Spleen (tissue), 11 donors: ENCODE data around the gene PARD3B. TPM values are rescaled to one million over a fixed set of nuclear protein-coding genes. Genes with fewer than 3 reads are reported as not detected.

Experiments used
- DNase-seq: peaks from one replicate; pipeline ENCODE4 v3.0.0-alpha.2; 2020
- H3K27ac ChIP-seq, 8 donors: fragments of 200-600 bp; sonication (generic) in 7 of 8; 1 replicate in 4 of 8; 2 replicates in 4 of 8; pipeline versions ENCODE4 v1.5.0 to v1.8.0; 2016 to 2021; ENCODE audit warnings: inconsistent platforms in 4 of 8, mild to moderate bottlenecking in 4 of 8, moderate library complexity in 1 of 8
- H3K27me3 ChIP-seq, 7 donors: fragments of 200-600 bp; sonication (generic) in 6 of 7; replicated peaks in 1 of 7; 1 replicate in 4 of 7; 2 replicates in 3 of 7; pipeline versions ENCODE4 v1.5.0 to v1.8.0; 2016 to 2021; ENCODE audit warnings: inconsistent platforms in 3 of 7, mild to moderate bottlenecking in 1 of 7
- H3K36me3 ChIP-seq, 6 donors: fragments of 200-600 bp; sonication (generic) in 5 of 6; 1 replicate in 4 of 6; 2 replicates in 2 of 6; pipeline versions ENCODE4 v1.5.0 to v1.8.0; 2016 to 2021; ENCODE audit warnings: inconsistent platforms in 2 of 6
- H3K4me1 ChIP-seq, 6 donors: fragments of 200-600 bp; sonication (generic) in 5 of 6; 1 replicate in 3 of 6; 2 replicates in 3 of 6; pipeline versions ENCODE4 v1.5.0 to v1.8.0; 2016 to 2021; ENCODE audit warnings: inconsistent platforms in 3 of 6
- H3K4me3 ChIP-seq, 8 donors: fragments of 200-600 bp; sonication (generic) in 7 of 8; 1 replicate in 4 of 8; 2 replicates in 4 of 8; pipeline versions ENCODE4 v1.5.0 to v1.8.0; 2016 to 2021; ENCODE audit warnings: inconsistent platforms in 4 of 8, mild to moderate bottlenecking in 4 of 8, moderate library complexity in 2 of 8
- H3K9me3 ChIP-seq, 8 donors: fragments of 200-600 bp; sonication (generic) in 7 of 8; 1 replicate in 4 of 8; 2 replicates in 4 of 8; pipeline versions ENCODE4 v1.5.0 to v1.8.0; 2016 to 2021; ENCODE audit warnings: inconsistent platforms in 4 of 8
- POLR2A ChIP-seq, 3 donors: fragments of 450-650 bp; IDR thresholded peaks; one replicate each; pipeline ENCODE4 v1.5.1; 2017; ENCODE audit warnings: antibody characterized with exemption in 3 of 3, mild to moderate bottlenecking in 1 of 3
- POLR2AphosphoS5 ChIP-seq, 3 donors: sonication (generic); formaldehyde crosslinking; IDR thresholded peaks; one replicate each; pipeline ENCODE4 v1.5.1; 2017; ENCODE audit warnings: antibody characterized with exemption in 3 of 3
- WGBS, 5 donors: extraction: QIAGEN DNeasy Blood & Tissue Kit in 3 of 5; methylation state at CpG; one replicate each; pipeline versions ENCODE4 v1.1.5 to v1.1.7; 2013 to 2018; 5-methylcytosine and 5-hydroxymethylcytosine counted together
- intact Hi-C: fragments of 100-400 bp; cut with DNase I; formaldehyde crosslinking; loops from one replicate; pipeline ENCODE4 v1.15.0; 2023; ENCODE audit warnings: low total_unique reads
- polyA plus RNA-seq, 3 donors: library from polyadenylated mRNA; stranded (reverse); fragments of 200-250 nt; gene quantifications; one replicate each; pipeline ENCODE4 v1.2.1, GENCODE V29; 2013
- total RNA-seq, 7 donors: library from RNA; depleted of rRNA in 3 of 7; stranded (reverse); fragments of >200 nt in 3 of 7; fragmentation: NEBNext Ultra II Directional in 4 of 7; extraction: Animal tissue kit (Norgen Biotek cat#: 25700) in 4 of 7; gene quantifications; one replicate each; pipeline versions ENCODE4 v1.1.0 to v1.2.1, GENCODE V29; 2016 to 2021
- TF ChIP-seq, protein P1 (sequence below), 11 experiments: fragments of 200-600 bp in 7 of 11; fragments of 450-650 bp in 4 of 11; sonication (generic) in 4 of 11; IDR thresholded peaks in 8 of 11; conservative IDR thresholded peaks in 3 of 11; 1 replicate in 7 of 11; 2 replicates in 4 of 11; pipeline versions ENCODE4 v1.4.0 to v1.8.0; 2016 to 2021; ENCODE audit warnings: antibody characterized with exemption in 11 of 11, inconsistent platforms in 4 of 11, mild to moderate bottlenecking in 1 of 11
- donor health status: healthy with polysubstance abuse.
- donor health status: DM: no; HTN: no; CAD: no; lungs with moderate emphysema.
- donor health status: DM: no; HTN: no; CAD: no.
- donor health status: Bipolar disorder and iron deficiency.
- donor health status: healthy.
- donor health status: DM: no; HTN: no; CAD: no.
- donor health status: DM: yes; HTN: yes; CAD: no.

Gene PARD3B
- total and polyA plus RNA-seq, 10 donors = 0.85 to 27.8 (median 14.7) TPM

DNA sequence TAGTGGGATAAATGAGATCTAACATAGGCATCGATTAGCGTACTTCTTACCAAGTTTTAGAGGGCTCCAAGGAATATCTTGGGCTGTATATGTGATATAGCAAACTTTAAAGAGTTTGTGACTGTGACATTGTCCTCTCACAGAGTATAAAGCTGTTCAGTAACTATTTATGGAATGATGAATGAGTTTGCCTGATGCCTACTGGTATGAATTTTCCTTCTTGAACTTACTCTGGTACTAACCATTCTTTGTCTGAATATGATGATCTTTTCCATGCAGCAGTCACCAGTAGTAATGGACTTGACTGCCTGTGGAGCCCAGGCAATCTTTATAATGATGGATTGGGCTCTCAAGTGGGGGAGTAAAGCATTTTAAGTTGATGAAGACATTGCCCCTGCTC, 120.5 kb downstream of the PARD3B start:
- 91 to 97% (median 94%) methylated on average over 2 of the region's 2 CpGs for whole genome bisulfite sequencing, 5 donors
- Histone ChIP-seq H3K27ac (peak overlapping the region in 2 of 8 donors; percentile 6 to 7), H3K9me3 (no peaks in the 10 kb centered on the region), H3K36me3 (no peaks in the 10 kb centered on the region), H3K4me3 (no peak overlapping the region), H3K27me3 (no peaks in the 10 kb centered on the region), H3K4me1 (no peaks in the 10 kb centered on the region)
- TF ChIP-seq, protein P1, sequence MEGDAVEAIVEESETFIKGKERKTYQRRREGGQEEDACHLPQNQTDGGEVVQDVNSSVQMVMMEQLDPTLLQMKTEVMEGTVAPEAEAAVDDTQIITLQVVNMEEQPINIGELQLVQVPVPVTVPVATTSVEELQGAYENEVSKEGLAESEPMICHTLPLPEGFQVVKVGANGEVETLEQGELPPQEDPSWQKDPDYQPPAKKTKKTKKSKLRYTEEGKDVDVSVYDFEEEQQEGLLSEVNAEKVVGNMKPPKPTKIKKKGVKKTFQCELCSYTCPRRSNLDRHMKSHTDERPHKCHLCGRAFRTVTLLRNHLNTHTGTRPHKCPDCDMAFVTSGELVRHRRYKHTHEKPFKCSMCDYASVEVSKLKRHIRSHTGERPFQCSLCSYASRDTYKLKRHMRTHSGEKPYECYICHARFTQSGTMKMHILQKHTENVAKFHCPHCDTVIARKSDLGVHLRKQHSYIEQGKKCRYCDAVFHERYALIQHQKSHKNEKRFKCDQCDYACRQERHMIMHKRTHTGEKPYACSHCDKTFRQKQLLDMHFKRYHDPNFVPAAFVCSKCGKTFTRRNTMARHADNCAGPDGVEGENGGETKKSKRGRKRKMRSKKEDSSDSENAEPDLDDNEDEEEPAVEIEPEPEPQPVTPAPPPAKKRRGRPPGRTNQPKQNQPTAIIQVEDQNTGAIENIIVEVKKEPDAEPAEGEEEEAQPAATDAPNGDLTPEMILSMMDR (IDR thresholded peaks at IDR 0.05 in 8 of 11, conservative IDR thresholded peaks at IDR 0.05 in 3 of 11) = no peak
- intact Hi-C loops = no loop called here
- no peak for DNase-seq

DNA sequence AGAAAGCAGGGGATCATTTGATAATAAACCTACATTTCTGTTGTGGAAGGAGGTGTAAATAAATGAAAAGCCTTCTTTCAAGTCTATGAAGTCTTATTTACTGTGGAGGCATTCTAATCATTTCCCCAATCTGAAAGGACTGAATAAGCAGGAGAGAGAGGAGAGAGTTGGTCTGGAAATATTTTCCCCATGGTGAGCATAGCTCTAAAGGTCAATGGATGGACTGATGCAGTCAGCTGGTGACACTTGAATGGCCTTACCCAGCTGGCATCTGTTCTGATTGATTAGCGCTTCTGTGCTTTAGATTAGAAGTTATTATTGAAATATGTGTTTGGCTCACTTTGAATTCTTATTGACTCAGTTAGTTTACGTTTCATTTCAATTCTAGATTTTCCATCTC, 122.7 kb downstream of the PARD3B start:
- Histone ChIP-seq H3K4me1 (no peaks in the 10 kb centered on the region), H3K36me3 (no peaks in the 10 kb centered on the region), H3K27me3 (no peaks in the 10 kb centered on the region), H3K27ac (no peak overlapping the region), H3K9me3 (no peaks in the 10 kb centered on the region), H3K4me3 (no peak overlapping the region)
- TF ChIP-seq, protein P1 (IDR thresholded peaks at IDR 0.05 in 8 of 11, conservative IDR thresholded peaks at IDR 0.05 in 3 of 11) = no peak
- TF ChIP-seq POLR2AphosphoS5 (IDR thresholded peaks at IDR 0.05) (no peak), POLR2A (IDR thresholded peaks at IDR 0.05) (no peak)
- intact Hi-C loops = no loop called here
- no peak for DNase-seq
- WGBS, 5 donors = 83 to 93% (median 88%) methylated on average over 2 of the region's 2 CpGs

DNA sequence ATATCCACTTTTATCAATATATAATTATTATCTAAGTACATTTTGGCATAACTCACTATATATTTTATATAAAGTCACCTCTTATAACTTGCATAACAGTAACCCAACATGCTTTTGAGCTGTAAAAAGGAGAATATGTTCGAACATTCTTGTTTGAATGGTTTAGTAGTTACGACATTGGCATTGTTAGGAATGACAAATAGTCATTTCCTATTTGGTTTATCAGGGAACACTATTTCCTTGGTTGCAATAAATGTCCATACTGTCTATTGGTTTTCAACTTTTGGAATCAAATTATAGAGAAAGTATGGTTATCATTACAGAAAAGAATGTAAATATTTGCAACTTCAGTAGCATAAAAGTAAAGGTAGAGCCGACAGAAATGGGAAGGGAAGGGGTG, 124.1 kb downstream of the PARD3B start:
- intact Hi-C loops = no loop called here
- Histone ChIP-seq H3K36me3 (no peaks in the 10 kb centered on the region), H3K4me1 (no peaks in the 10 kb centered on the region), H3K9me3 (no peaks in the 10 kb centered on the region), H3K4me3 (no peak overlapping the region), H3K27ac (no peak overlapping the region), H3K27me3 (no peaks in the 10 kb centered on the region)
- no peak for DNase-seq
- 71 to 85% (median 76%) methylated on average over 3 of the region's 3 CpGs for WGBS, 5 donors
- no peak for TF ChIP-seq POLR2A (IDR thresholded peaks at IDR 0.05)
- TF ChIP-seq POLR2AphosphoS5 (IDR thresholded peaks at IDR 0.05) = no peak
- TF ChIP-seq, protein P1 (IDR thresholded peaks at IDR 0.05 in 8 of 11, conservative IDR thresholded peaks at IDR 0.05 in 3 of 11) = no peak

DNA sequence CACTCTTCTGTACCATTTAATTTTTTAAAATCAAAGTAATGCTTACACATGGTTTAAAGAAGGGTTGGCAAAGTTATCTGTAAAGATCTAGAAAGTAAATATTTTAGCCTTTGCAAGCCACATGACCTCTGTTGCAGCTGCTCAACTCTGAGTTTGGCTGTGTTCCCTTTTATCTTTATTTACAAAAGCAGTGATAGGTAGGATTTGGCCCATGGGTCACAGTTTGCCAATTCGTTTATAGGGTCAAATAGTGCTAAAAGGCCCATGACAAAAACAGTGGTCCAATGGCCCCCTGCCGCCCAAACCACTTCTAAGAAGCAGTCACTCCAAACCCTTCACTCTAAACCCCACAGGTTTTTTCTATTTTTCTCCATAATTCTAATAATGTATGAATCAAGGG, 124.8 kb downstream of the PARD3B start:
- H3K9me3 ChIP-seq = no peaks in the 10 kb centered on the region
- H3K36me3 ChIP-seq = no peaks in the 10 kb centered on the region
- WGBS, 5 donors = 66 to 83% (median 77%) methylated on average over 2 of the region's 2 CpGs
- H3K4me3 ChIP-seq = no peak overlapping the region
- intact Hi-C loops = no loop called here
- no peak for DNase-seq
- no peak overlapping the region for H3K27ac ChIP-seq
- H3K4me1 ChIP-seq = no peaks in the 10 kb centered on the region
- no peaks in the 10 kb centered on the region for H3K27me3 ChIP-seq
- TF ChIP-seq, protein P1 (IDR thresholded peaks at IDR 0.05 in 8 of 11, conservative IDR thresholded peaks at IDR 0.05 in 3 of 11) = no peak
- TF ChIP-seq POLR2A (IDR thresholded peaks at IDR 0.05) (no peak), POLR2AphosphoS5 (IDR thresholded peaks at IDR 0.05) (no peak)
